Central memory CD8-positive, alpha-beta T cell (primary cell): Measurements from ENCODE around the gene TTLL11.

Experiments used
- ATAC-seq: fragments of 150-1000 bp; cut with Tn5 transposase; replicated peaks from 2 replicates; pipeline ENCODE4 v1.10.0; 2022; ENCODE audit warnings: mild to moderate bottlenecking, moderate FRiP score, moderate number of reproducible peaks; ENCODE audit not compliant: poor library complexity, severe bottlenecking; ENCODE audit errors: extremely low read depth
- DNase-seq, 2 donors: peaks; one replicate each; pipeline ENCODE4 v3.0.0; 2021; ENCODE audit warnings: low spot score in 2 of 2
- H3K27ac Mint-ChIP-seq: one replicate; pipeline ENCODE4 v1.8.0; 2022; ENCODE audit warnings: low read depth, mild to moderate bottlenecking, moderate library complexity, mixed read lengths
- H3K27me3 Mint-ChIP-seq: one replicate; pipeline ENCODE4 v1.8.0; 2022; ENCODE audit warnings: mixed read lengths
- H3K36me3 Mint-ChIP-seq: one replicate; pipeline ENCODE4 v1.8.0; 2022; ENCODE audit warnings: mild to moderate bottlenecking, moderate library complexity, mixed read lengths; ENCODE audit not compliant: insufficient read depth
- H3K4me1 Mint-ChIP-seq: one replicate; pipeline ENCODE4 v1.8.0; 2022; ENCODE audit warnings: mixed read lengths
- H3K4me3 Mint-ChIP-seq: one replicate; pipeline ENCODE4 v1.8.0; 2022; ENCODE audit warnings: mild to moderate bottlenecking, moderate library complexity, mixed read lengths
- H3K9me3 Mint-ChIP-seq: one replicate; pipeline ENCODE4 v1.8.0; 2022; ENCODE audit warnings: mixed read lengths

The TTLL11 gene

GRCh38 chr9:122058051-122058450, 35.1 kb downstream of the TTLL11 start:
- Mint-ChIP-seq H3K36me3 (no peaks in the 10 kb centered on the region), H3K4me3 (no peak overlapping the region), H3K27me3 (no peaks in the 10 kb centered on the region), H3K9me3 (no peaks in the 10 kb centered on the region), H3K27ac (no peak overlapping the region), H3K4me1 (peaks cover 6% of the 10 kb centered on the region)
- DNase-seq, result no peak
- ATAC-seq, result no peak

GRCh38 chr9:122057211-122057610, 35.9 kb downstream of the TTLL11 start:
- DNase-seq, result no peak
- ATAC-seq, result no peak
- Mint-ChIP-seq H3K4me3 (no peak overlapping the region), H3K4me1 (peaks cover 14% of the 10 kb centered on the region), H3K27ac (no peak overlapping the region), H3K36me3 (no peaks in the 10 kb centered on the region), H3K9me3 (no peaks in the 10 kb centered on the region), H3K27me3 (no peaks in the 10 kb centered on the region)

GRCh38 chr9:122056484-122056883, 36.6 kb downstream of the TTLL11 start:
- peaks cover 18% of the 10 kb centered on the region for H3K4me1 Mint-ChIP-seq
- DNase-seq (no peak), ATAC-seq (no peak)
- H3K4me3 Mint-ChIP-seq, result no peak overlapping the region
- no peaks in the 10 kb centered on the region for H3K27me3 Mint-ChIP-seq
- H3K36me3 Mint-ChIP-seq, result no peaks in the 10 kb centered on the region
- H3K9me3 Mint-ChIP-seq, result no peaks in the 10 kb centered on the region
- H3K27ac Mint-ChIP-seq, result no peak overlapping the region

GRCh38 chr9:122055701-122056100, 37.4 kb downstream of the TTLL11 start:
- H3K4me3 Mint-ChIP-seq, result no peak overlapping the region
- peaks cover 21% of the 10 kb centered on the region for H3K4me1 Mint-ChIP-seq
- H3K27me3 Mint-ChIP-seq, result no peaks in the 10 kb centered on the region
- DNase-seq, result no peak
- no peaks in the 10 kb centered on the region for H3K36me3 Mint-ChIP-seq
- no peak for ATAC-seq
- no peak overlapping the region for H3K27ac Mint-ChIP-seq
- no peaks in the 10 kb centered on the region for H3K9me3 Mint-ChIP-seq

- Mint-ChIP-seq H3K9me3 (no peaks in the 10 kb centered on the region), H3K27me3 (no peaks in the 10 kb centered on the region), H3K4me3 (no peak overlapping the region), H3K27ac (peak overlapping the region; percentile 77), H3K4me1 (peaks cover 21% of the 10 kb centered on the region), H3K36me3 (no peaks in the 10 kb centered on the region)
- ATAC-seq (no peak), DNase-seq (no peak)
Measured at GRCh38 chr9:122053567-122054350, 39.3 kb downstream of the TTLL11 start.

- no peak for ATAC-seq
- no peaks in the 10 kb centered on the region for H3K36me3 Mint-ChIP-seq
- H3K4me3 Mint-ChIP-seq, result no peak overlapping the region
- peak overlapping the region; percentile 77 for H3K27ac Mint-ChIP-seq
- DNase-seq, result no peak
- no peaks in the 10 kb centered on the region for H3K9me3 Mint-ChIP-seq
- H3K27me3 Mint-ChIP-seq, result no peaks in the 10 kb centered on the region
- H3K4me1 Mint-ChIP-seq, result peaks cover 21% of the 10 kb centered on the region
Measured at GRCh38 chr9:122053064-122053463, 40.0 kb downstream of the TTLL11 start.

GRCh38 chr9:122051351-122052321, 41.5 kb downstream of the TTLL11 start:
- DNase-seq, result no peak
- Mint-ChIP-seq H3K27ac (peak overlapping the region; percentile 61), H3K36me3 (no peaks in the 10 kb centered on the region), H3K4me3 (no peak overlapping the region), H3K27me3 (no peaks in the 10 kb centered on the region), H3K9me3 (no peaks in the 10 kb centered on the region), H3K4me1 (peaks cover 28% of the 10 kb centered on the region)
- ATAC-seq, result no peak

- Mint-ChIP-seq H3K27ac (no peak overlapping the region), H3K9me3 (no peaks in the 10 kb centered on the region), H3K4me3 (no peak overlapping the region), H3K36me3 (no peaks in the 10 kb centered on the region), H3K27me3 (no peaks in the 10 kb centered on the region), H3K4me1 (peaks cover 34% of the 10 kb centered on the region)
- no peak for ATAC-seq
- no peak for DNase-seq
Measured at GRCh38 chr9:122050167-122050566, 42.9 kb downstream of the TTLL11 start.

GRCh38 chr9:122042056-122042455, 51.1 kb downstream of the TTLL11 start:
- H3K27ac Mint-ChIP-seq, result no peak overlapping the region
- DNase-seq (no peak), ATAC-seq (no peak)
- H3K4me3 Mint-ChIP-seq, result no peak overlapping the region
- H3K4me1 Mint-ChIP-seq, result peaks cover 9% of the 10 kb centered on the region
- no peaks in the 10 kb centered on the region for H3K9me3 Mint-ChIP-seq
- H3K36me3 Mint-ChIP-seq, result no peaks in the 10 kb centered on the region
- H3K27me3 Mint-ChIP-seq, result no peaks in the 10 kb centered on the region

- Mint-ChIP-seq H3K27me3 (no peaks in the 10 kb centered on the region), H3K4me1 (no peaks in the 10 kb centered on the region), H3K27ac (no peak overlapping the region), H3K9me3 (no peaks in the 10 kb centered on the region), H3K4me3 (no peak overlapping the region), H3K36me3 (no peaks in the 10 kb centered on the region)
- ATAC-seq (no peak), DNase-seq (no peak)
Measured at GRCh38 chr9:122040561-122041242, 52.4 kb downstream of the TTLL11 start.

GRCh38 chr9:122039234-122039633, 53.9 kb downstream of the TTLL11 start:
- Mint-ChIP-seq H3K27ac (no peak overlapping the region), H3K9me3 (no peaks in the 10 kb centered on the region), H3K4me1 (no peaks in the 10 kb centered on the region), H3K36me3 (no peaks in the 10 kb centered on the region), H3K4me3 (no peak overlapping the region), H3K27me3 (no peaks in the 10 kb centered on the region)
- ATAC-seq (no peak), DNase-seq (no peak)

GRCh38 chr9:122036988-122037387, 56.1 kb downstream of the TTLL11 start:
- Mint-ChIP-seq H3K4me3 (no peak overlapping the region), H3K27ac (no peak overlapping the region), H3K36me3 (peaks cover 1% of the 10 kb centered on the region), H3K9me3 (no peaks in the 10 kb centered on the region), H3K4me1 (no peaks in the 10 kb centered on the region), H3K27me3 (no peaks in the 10 kb centered on the region)
- ATAC-seq (no peak), DNase-seq (no peak)
